Nephron progenitor cell (in vitro differentiated cells): Measurements from ENCODE around the gene TDRD1.
A peak's percentile ranks its signal among the peaks of the same experiment; 100 is the strongest.

Experiments
- DNase-seq: peaks from one replicate; pipeline ENCODE4 v3.0.0; 2021
- H3K27ac Mint-ChIP-seq: 2 replicates; pipeline ENCODE4 v1.8.0; 2021; ENCODE audit warnings: mild to moderate bottlenecking, moderate library complexity, mixed read lengths
- H3K27me3 Mint-ChIP-seq: 2 replicates; pipeline ENCODE4 v1.8.0; 2021; ENCODE audit warnings: mild to moderate bottlenecking, low read depth, mixed read lengths; ENCODE audit not compliant: poor library complexity
- H3K36me3 Mint-ChIP-seq: 2 replicates; pipeline ENCODE4 v1.8.0; 2021; ENCODE audit warnings: low read depth, mixed read lengths
- H3K4me1 Mint-ChIP-seq: 2 replicates; pipeline ENCODE4 v1.8.0; 2021; ENCODE audit warnings: mixed read lengths
- H3K4me3 Mint-ChIP-seq: 2 replicates; pipeline ENCODE4 v1.8.0; 2021; ENCODE audit warnings: mild to moderate bottlenecking, moderate library complexity, mixed read lengths
- H3K9me3 Mint-ChIP-seq: 2 replicates; pipeline ENCODE4 v1.8.0; 2021; ENCODE audit warnings: mild to moderate bottlenecking, moderate library complexity, mixed read lengths
- CTCF ChIP-seq: fragments of 200-600 bp; sonication (generic); IDR thresholded peaks from 2 replicates; pipeline ENCODE4 v1.5.0; 2021; ENCODE audit warnings: antibody characterized with exemption

The TDRD1 gene

GRCh38 chr10:114255227-114255626 is 76.1 kb downstream of the TDRD1 start:
- peaks cover 6% of the 10 kb centered on the region for H3K9me3 Mint-ChIP-seq
- H3K4me3 Mint-ChIP-seq, result no peak overlapping the region

GRCh38 chr10:114256008-114256765 is 77.0 kb downstream of the TDRD1 start:
- no peak for TF ChIP-seq CTCF
- H3K4me1 Mint-ChIP-seq, result peaks cover 80% of the 10 kb centered on the region
- H3K27me3 Mint-ChIP-seq, result peaks cover 8% of the 10 kb centered on the region
- DNase-seq, result no peak
- H3K36me3 Mint-ChIP-seq, result peaks cover 25% of the 10 kb centered on the region
- H3K27ac Mint-ChIP-seq, result peak overlapping the region; percentile 47
- H3K9me3 Mint-ChIP-seq, result peaks cover 6% of the 10 kb centered on the region
- H3K4me3 Mint-ChIP-seq, result no peak overlapping the region

More at GRCh38 chr10:114255227-114255626, 76.1 kb downstream of the TDRD1 start:
- H3K27me3 Mint-ChIP-seq, result peaks cover 8% of the 10 kb centered on the region
- no peak for TF ChIP-seq CTCF
- H3K27ac Mint-ChIP-seq, result peak overlapping the region; percentile 44
- no peak for DNase-seq
- peaks cover 79% of the 10 kb centered on the region for H3K4me1 Mint-ChIP-seq
- peaks cover 26% of the 10 kb centered on the region for H3K36me3 Mint-ChIP-seq

- no peak for TF ChIP-seq CTCF
- H3K27me3 Mint-ChIP-seq, result peaks cover 8% of the 10 kb centered on the region
- H3K4me1 Mint-ChIP-seq, result peaks cover 80% of the 10 kb centered on the region
- peaks cover 6% of the 10 kb centered on the region for H3K9me3 Mint-ChIP-seq
- peaks cover 27% of the 10 kb centered on the region for H3K36me3 Mint-ChIP-seq
- DNase-seq, result no peak
- no peak overlapping the region for H3K4me3 Mint-ChIP-seq
- H3K27ac Mint-ChIP-seq, result peak overlapping the region; percentile 87
Measured at GRCh38 chr10:114256822-114257221, 77.7 kb downstream of the TDRD1 start.

GRCh38 chr10:114257498-114257897 is 78.3 kb downstream of the TDRD1 start:
- Mint-ChIP-seq H3K27me3 (peaks cover 8% of the 10 kb centered on the region), H3K36me3 (peaks cover 27% of the 10 kb centered on the region), H3K4me1 (peaks cover 76% of the 10 kb centered on the region), H3K9me3 (peaks cover 6% of the 10 kb centered on the region), H3K27ac (peak overlapping the region; percentile 87), H3K4me3 (peak overlapping the region; percentile 24)
- no peak for TF ChIP-seq CTCF
- no peak for DNase-seq

GRCh38 chr10:114258274-114258840 is 79.2 kb downstream of the TDRD1 start:
- peaks cover 3% of the 10 kb centered on the region for H3K9me3 Mint-ChIP-seq

More at GRCh38 chr10:114258274-114258840, 79.2 kb downstream of the TDRD1 start:
- peaks cover 73% of the 10 kb centered on the region for H3K4me1 Mint-ChIP-seq
- H3K27ac Mint-ChIP-seq, result peak overlapping the region; percentile 87
- DNase-seq, result no peak
- no peak for TF ChIP-seq CTCF
- H3K36me3 Mint-ChIP-seq, result peaks cover 25% of the 10 kb centered on the region
- peaks cover 8% of the 10 kb centered on the region for H3K27me3 Mint-ChIP-seq
- H3K4me3 Mint-ChIP-seq, result peak overlapping the region; percentile 6
